Psoas muscle (tissue), 8 donors: Measurements from ENCODE around the gene ADRA2A. TPM values are rescaled to one million over a fixed set of nuclear protein-coding genes. Genes with fewer than 3 reads are reported as not detected.

Experiments used
- ATAC-seq, 4 donors: fragments of 200-7000 bp; cut with Tn5 transposase; one replicate each; pipeline ENCODE4 v1.9.1; 2020; ENCODE audit warnings: moderate library complexity in 3 of 4, mild to moderate bottlenecking in 2 of 4
- DNase-seq, 2 donors: peaks; one replicate each; pipeline ENCODE4 v3.0.0-alpha.2; 2020
- H3K27ac ChIP-seq: fragments of 200-600 bp; one replicate; pipeline ENCODE4 v1.8.0; 2022
- H3K27me3 ChIP-seq, 3 donors: fragments of 200-600 bp in 1 of 3; one replicate each; pipeline versions ENCODE4 v1.6.1 to v1.8.0; 2013 to 2022; ENCODE audit warnings: low read length in 2 of 3, mild to moderate bottlenecking in 2 of 3, moderate library complexity in 1 of 3; ENCODE audit not compliant: insufficient read depth in 3 of 3
- H3K36me3 ChIP-seq, 2 donors: fragments of 200-600 bp in 1 of 2; one replicate each; pipeline versions ENCODE4 v1.6.1 to v1.8.0; 2013 to 2022; ENCODE audit warnings: low read depth in 1 of 2, mild to moderate bottlenecking in 1 of 2, moderate library complexity in 1 of 2; ENCODE audit not compliant: insufficient read depth in 1 of 2
- H3K4me1 ChIP-seq: fragments of 200-600 bp; one replicate; pipeline ENCODE4 v1.8.0; 2022
- H3K4me3 ChIP-seq: fragments of 200-600 bp; one replicate; pipeline ENCODE4 v1.8.0; 2022; ENCODE audit warnings: mild to moderate bottlenecking
- H3K9me3 ChIP-seq: fragments of 200-600 bp; one replicate; pipeline ENCODE4 v1.8.0; 2022
- WGBS, 3 donors: extraction: QIAGEN DNeasy Blood & Tissue Kit; methylation state at CpG; one replicate each; pipeline versions ENCODE4 v1.1.6 to v1.1.7; 2013; 5-methylcytosine and 5-hydroxymethylcytosine counted together
- intact Hi-C, 2 donors: fragments of 100-400 bp; cut with DNase I; formaldehyde crosslinking; loops; one replicate each; pipeline versions ENCODE4 v1.11.0 to v1.14.2; 2022
- polyA plus RNA-seq, 3 donors: library from polyadenylated mRNA; stranded (reverse); fragments of 200-250 nt; gene quantifications; one replicate each; pipeline ENCODE4 v1.2.3, GENCODE V29; 2013
- total RNA-seq, 4 donors: library from RNA; stranded (reverse); fragmentation: NEBNext Ultra II Directional in 2 of 4; extraction: Animal tissue kit (Norgen Biotek cat#: 25700) in 2 of 4; gene quantifications; one replicate each; pipeline versions ENCODE4 v1.2.1 to v1.2.4, GENCODE V29; 2021 to 2023
- TF ChIP-seq, protein P1 (sequence below): fragments of 200-600 bp; IDR thresholded peaks from one replicate; pipeline ENCODE4 v1.8.0; 2022; ENCODE audit warnings: antibody characterized with exemption
- donor health status: healthy with polysubstance abuse.
- donor health status: DM: no; HTN: no; CAD: no; lungs with moderate emphysema.
- donor health status: Bipolar disorder and iron deficiency.
- donor health status: healthy.
- donor health status: DM: yes; HTN: yes; CAD: no.
- donor health status: DM: no; HTN: no; CAD: no.
- donor health status: DM: no; HTN: no; CAD: no.
- donor health status: DM: yes; HTN: yes; CAD: no.

Gene ADRA2A
- total and polyA plus RNA-seq, 7 donors: 0.12 to 17.2 (median 0.45) TPM

DNA sequence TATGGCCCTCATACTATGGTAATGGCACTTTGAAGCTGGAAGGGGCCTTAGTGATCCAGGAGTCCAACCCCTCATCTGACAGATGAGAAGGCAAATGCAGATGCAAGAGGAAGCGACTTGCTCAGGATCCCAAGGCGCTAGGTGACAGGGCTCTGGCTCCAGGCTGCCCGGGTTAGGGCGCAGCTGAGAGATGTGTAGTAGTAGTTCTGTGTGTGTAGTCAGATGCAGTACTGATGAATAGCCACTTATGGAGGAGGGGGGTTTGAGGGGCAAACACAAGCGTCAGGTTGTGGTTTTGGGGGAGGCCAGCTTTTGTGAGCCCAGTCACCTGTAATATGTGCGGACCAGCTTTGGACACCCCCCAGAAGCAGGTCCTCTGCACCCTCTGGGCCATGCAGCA lies 4.8 kb downstream of the ADRA2A start:
- 96 to 98% (median 97%) methylated on average over 6 of the region's 6 CpGs for WGBS, 3 donors
- Histone ChIP-seq H3K27ac (no peak overlapping the region), H3K4me3 (no peak overlapping the region), H3K36me3 (no peaks in the 10 kb centered on the region), H3K4me1 (peaks cover 11% of the 10 kb centered on the region), H3K9me3 (no peaks in the 10 kb centered on the region), H3K27me3 (peaks cover 0 to 32% (median 10%) of the 10 kb centered on the region in 3 donors)
- DNase-seq: no peak
- TF ChIP-seq, protein P1, sequence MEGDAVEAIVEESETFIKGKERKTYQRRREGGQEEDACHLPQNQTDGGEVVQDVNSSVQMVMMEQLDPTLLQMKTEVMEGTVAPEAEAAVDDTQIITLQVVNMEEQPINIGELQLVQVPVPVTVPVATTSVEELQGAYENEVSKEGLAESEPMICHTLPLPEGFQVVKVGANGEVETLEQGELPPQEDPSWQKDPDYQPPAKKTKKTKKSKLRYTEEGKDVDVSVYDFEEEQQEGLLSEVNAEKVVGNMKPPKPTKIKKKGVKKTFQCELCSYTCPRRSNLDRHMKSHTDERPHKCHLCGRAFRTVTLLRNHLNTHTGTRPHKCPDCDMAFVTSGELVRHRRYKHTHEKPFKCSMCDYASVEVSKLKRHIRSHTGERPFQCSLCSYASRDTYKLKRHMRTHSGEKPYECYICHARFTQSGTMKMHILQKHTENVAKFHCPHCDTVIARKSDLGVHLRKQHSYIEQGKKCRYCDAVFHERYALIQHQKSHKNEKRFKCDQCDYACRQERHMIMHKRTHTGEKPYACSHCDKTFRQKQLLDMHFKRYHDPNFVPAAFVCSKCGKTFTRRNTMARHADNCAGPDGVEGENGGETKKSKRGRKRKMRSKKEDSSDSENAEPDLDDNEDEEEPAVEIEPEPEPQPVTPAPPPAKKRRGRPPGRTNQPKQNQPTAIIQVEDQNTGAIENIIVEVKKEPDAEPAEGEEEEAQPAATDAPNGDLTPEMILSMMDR: no peak
- no peak for ATAC-seq
- intact Hi-C loops: loop anchor here in 1 of 2 donors (10.0 kb wide), 1 partner anchor 283 kb away; no protein-coding TSS in a partner anchor

DNA sequence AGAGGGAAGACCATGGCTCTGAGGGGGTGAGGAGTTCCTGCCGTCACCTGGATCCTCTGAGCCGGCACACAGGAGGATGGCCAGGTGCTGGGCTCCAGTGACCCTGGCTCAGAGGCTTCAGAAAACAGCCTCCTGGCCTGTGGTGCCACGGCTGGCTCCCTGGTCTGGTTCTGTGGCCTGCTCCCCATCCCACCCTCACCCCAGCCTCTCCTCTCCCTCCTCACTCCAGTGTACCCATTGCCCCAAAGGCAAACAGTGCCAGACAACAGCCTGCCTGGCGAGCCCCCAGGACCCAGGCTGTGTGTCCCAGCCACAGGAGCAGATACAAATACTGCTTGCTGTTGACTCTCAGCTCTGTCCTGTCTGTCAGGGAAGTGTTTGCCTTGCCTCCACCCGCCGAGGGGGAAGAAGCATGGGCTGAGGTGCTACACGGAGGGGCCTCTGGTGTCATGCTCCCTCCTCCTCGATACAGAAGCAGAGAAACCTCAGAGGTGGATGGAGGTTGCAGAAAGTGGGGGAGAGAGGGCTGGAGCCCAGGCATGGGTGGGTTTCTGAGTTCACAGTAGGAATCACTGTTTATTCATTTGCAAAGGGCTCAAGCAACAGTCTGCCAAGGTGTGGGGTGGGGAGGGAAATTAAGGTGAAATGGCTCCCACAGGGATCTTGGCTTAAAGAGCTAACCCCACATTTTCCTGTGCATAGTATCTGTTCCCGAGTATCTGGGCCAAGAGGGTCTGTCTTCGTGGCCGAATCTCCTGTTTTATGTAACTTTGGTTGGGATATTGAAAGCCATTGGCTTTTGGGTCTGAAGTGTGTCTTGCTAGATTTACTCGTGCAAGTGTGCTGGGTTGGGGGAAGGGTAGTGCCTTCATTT lies 5.5 kb downstream of the ADRA2A start:
- H3K27me3 ChIP-seq: peaks cover 0 to 25% (median 8%) of the 10 kb centered on the region in 3 donors
- no peaks in the 10 kb centered on the region for H3K9me3 ChIP-seq
- no peak overlapping the region for H3K4me3 ChIP-seq
- no peak overlapping the region for H3K27ac ChIP-seq
- TF ChIP-seq, protein P1: no peak
- DNase-seq (no peak), ATAC-seq (no peak)
- WGBS, 3 donors: 63 to 69% (median 69%) methylated on average over 11 to 12 of the region's 12 CpGs
- H3K36me3 ChIP-seq: no peaks in the 10 kb centered on the region
- intact Hi-C loops: loop anchor here in 1 of 2 donors (10.0 kb wide), 1 partner anchor 282 kb away; no protein-coding TSS in a partner anchor
- H3K4me1 ChIP-seq: peaks cover 8% of the 10 kb centered on the region

DNA sequence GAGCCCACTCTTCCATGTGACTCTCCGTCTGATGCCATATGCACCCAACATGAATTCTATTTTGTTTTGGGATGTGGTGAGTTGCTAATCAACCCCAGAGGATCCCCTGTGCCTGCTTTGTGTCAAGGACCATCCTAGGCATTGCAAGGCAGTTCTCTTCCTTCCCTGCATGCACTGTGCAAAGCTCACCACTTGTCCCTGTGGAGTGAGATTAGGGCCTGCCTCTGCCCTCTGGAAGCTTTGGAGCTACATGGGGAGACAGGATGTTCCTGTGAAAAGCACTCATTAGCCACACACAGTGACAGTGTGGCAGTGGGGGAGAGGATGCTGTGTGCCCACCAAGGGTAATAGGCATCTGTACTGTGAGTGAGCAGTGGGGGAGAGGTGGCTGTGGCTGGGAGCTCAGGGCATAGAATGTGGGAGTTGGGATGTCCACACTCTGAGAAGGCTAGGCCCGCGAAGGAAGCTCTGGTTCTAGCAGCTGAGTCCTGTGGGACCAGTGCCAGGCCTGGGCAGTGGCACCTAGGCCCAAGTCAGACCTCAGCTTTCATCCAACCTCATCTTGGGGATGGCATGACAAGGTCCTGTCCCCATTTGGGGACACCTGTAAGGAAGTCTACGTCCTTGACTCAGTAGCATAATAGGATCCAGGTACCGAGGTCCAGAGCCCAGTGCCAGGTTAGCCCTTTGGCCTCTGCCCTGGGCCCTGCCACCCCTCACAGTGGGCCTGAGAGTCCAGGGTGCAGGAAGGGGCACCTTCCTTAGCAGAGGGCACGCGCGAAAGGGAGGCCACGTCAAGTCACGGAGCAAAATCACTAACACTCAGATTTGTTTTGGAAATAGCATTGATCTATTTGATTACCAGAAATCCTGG lies 6.6 kb downstream of the ADRA2A start:
- H3K36me3 ChIP-seq: no peaks in the 10 kb centered on the region
- no peak overlapping the region for H3K4me3 ChIP-seq
- H3K27me3 ChIP-seq: peaks cover 0 to 13% (median 6%) of the 10 kb centered on the region in 3 donors
- H3K4me1 ChIP-seq: no peaks in the 10 kb centered on the region
- no peak for DNase-seq
- intact Hi-C loops: loop anchor here in 1 of 2 donors (10.0 kb wide), 1 partner anchor 281 kb away; no protein-coding TSS in a partner anchor
- no peaks in the 10 kb centered on the region for H3K9me3 ChIP-seq
- TF ChIP-seq, protein P1: no peak
- no peak for ATAC-seq
- WGBS, 3 donors: 91 to 98% (median 94%) methylated on average over 10 of the region's 10 CpGs
- H3K27ac ChIP-seq: no peak overlapping the region

DNA sequence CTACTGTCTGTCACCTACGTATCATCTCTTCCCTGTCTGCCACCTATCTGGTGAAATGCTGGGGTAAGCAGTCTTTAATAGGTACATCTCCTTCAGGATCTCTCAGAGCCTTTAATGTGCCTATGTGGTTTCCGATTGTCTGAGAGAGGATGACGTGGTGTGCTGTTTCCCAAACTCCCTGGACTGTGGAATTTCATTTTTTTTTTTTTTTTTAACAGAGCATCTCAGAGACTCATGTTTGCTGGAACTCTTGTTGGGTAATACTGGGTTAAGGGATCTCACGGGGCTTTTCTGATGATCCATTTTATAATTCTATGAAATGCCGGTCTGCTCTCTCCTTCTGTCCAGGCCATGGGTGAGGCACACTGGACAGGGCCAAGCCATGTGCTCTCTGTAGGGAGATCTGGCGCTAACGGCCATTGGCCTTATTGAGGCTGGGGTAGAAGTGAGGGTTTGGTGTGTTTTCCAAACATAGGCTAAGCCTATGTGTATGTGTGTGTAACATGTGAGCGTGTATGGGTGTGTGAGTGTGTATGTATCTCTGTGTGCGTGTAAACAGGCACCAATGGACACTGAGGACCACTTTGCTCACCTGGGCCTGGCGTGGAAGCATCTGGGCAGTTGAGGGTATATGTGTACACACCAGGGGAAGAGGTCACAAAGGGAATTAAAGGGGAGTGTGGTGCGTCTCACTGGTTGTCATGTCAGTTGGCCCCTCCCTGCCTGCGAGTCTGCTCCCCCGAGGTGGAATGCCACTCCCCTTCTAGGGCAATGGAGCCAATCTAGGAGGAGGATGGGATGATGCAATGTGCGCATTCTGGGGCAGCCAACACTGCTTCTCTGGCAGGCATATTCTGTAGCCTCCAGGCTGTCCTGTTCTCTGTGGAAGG lies 7.8 kb downstream of the ADRA2A start:
- H3K4me3 ChIP-seq: no peak overlapping the region
- intact Hi-C loops: loop anchor here in 1 of 2 donors (10.0 kb wide), 1 partner anchor 280 kb away; no protein-coding TSS in a partner anchor
- 85 to 90% (median 85%) methylated on average over 14 of the region's 14 CpGs for WGBS, 3 donors
- ATAC-seq (no peak), DNase-seq (no peak)
- H3K9me3 ChIP-seq: no peaks in the 10 kb centered on the region
- peaks cover 0 to 4% (median 0%) of the 10 kb centered on the region in 3 donors for H3K27me3 ChIP-seq
- H3K4me1 ChIP-seq: no peaks in the 10 kb centered on the region
- TF ChIP-seq, protein P1: no peak
- H3K27ac ChIP-seq: no peak overlapping the region
- H3K36me3 ChIP-seq: no peaks in the 10 kb centered on the region
